Astrocyte (in vitro differentiated cells and primary cell): ENCODE results near the gene GAL3ST1. TPM values are rescaled to one million over a fixed set of nuclear protein-coding genes. Genes with fewer than 3 reads are reported as not detected.

Experiments used
- DNase-seq: peaks from one replicate; pipeline ENCODE4 v3.0.0-alpha.2; 2010; ENCODE audit warnings: low read depth
- FAIRE-seq: peaks from 2 replicates; lab custom pipeline; 2011; peaks lifted over from hg19 to GRCh38; lab: Jason Lieb, UNC
- H2AFZ ChIP-seq: 2 replicates; pipeline ENCODE4 v1.6.0; 2012; ENCODE audit warnings: low read depth, low read length, inconsistent platforms
- H3K27ac ChIP-seq: 2 replicates; pipeline ENCODE4 v1.5.1; 2011; ENCODE audit warnings: low read depth, low read length, inconsistent platforms
- H3K27me3 ChIP-seq: 2 replicates; pipeline ENCODE4 v1.6.0; 2011; ENCODE audit warnings: low read length, inconsistent platforms; ENCODE audit not compliant: insufficient read depth
- H3K36me3 ChIP-seq: 2 replicates; pipeline ENCODE4 v1.5.1; 2011; ENCODE audit warnings: low read length, inconsistent platforms; ENCODE audit not compliant: insufficient read depth
- H3K4me1 ChIP-seq: 2 replicates; pipeline ENCODE4 v1.5.1; 2011; ENCODE audit warnings: low read length, inconsistent platforms; ENCODE audit not compliant: insufficient read depth
- H3K4me2 ChIP-seq: 2 replicates; pipeline ENCODE4 v1.6.0; 2012; ENCODE audit warnings: low read length, inconsistent platforms
- H3K4me3 ChIP-seq: 2 replicates; pipeline ENCODE4 v1.5.1; 2011; ENCODE audit warnings: low read depth, mild to moderate bottlenecking, low read length, inconsistent platforms; ENCODE audit not compliant: insufficient read depth
- H3K79me2 ChIP-seq: 2 replicates; pipeline ENCODE4 v1.6.0; 2012; ENCODE audit warnings: mild to moderate bottlenecking, low read length, inconsistent platforms; ENCODE audit not compliant: insufficient read depth
- H3K9ac ChIP-seq: 2 replicates; pipeline ENCODE4 v1.6.0; 2012; ENCODE audit warnings: mild to moderate bottlenecking, low read length, inconsistent platforms
- H3K9me3 ChIP-seq: 2 replicates; pipeline ENCODE4 v1.5.1; 2012; ENCODE audit warnings: low read depth, mild to moderate bottlenecking, low read length, inconsistent platforms; ENCODE audit not compliant: insufficient read depth
- H4K20me1 ChIP-seq: 2 replicates; pipeline ENCODE4 v1.6.0; 2012; ENCODE audit warnings: low read length, inconsistent platforms; ENCODE audit not compliant: insufficient read depth
- H3K27ac Mint-ChIP-seq: one replicate; pipeline ENCODE4 v1.8.0; 2021; ENCODE audit warnings: mild to moderate bottlenecking, mixed read lengths; ENCODE audit not compliant: unreplicated experiment
- H3K27me3 Mint-ChIP-seq: one replicate; pipeline ENCODE4 v1.8.0; 2021; ENCODE audit warnings: low read depth, mixed read lengths; ENCODE audit not compliant: unreplicated experiment
- H3K36me3 Mint-ChIP-seq: one replicate; pipeline ENCODE4 v1.8.0; 2021; ENCODE audit warnings: low read depth, mixed read lengths; ENCODE audit not compliant: unreplicated experiment
- H3K4me1 Mint-ChIP-seq: one replicate; pipeline ENCODE4 v1.8.0; 2021; ENCODE audit warnings: low read depth, mixed read lengths; ENCODE audit not compliant: unreplicated experiment
- H3K4me3 Mint-ChIP-seq: one replicate; pipeline ENCODE4 v1.8.0; 2021; ENCODE audit warnings: mild to moderate bottlenecking, moderate library complexity, mixed read lengths; ENCODE audit not compliant: unreplicated experiment
- H3K9me3 Mint-ChIP-seq: one replicate; pipeline ENCODE4 v1.8.0; 2021; ENCODE audit warnings: mild to moderate bottlenecking, mixed read lengths; ENCODE audit not compliant: unreplicated experiment
- EZH2 ChIP-seq: IDR thresholded peaks from 2 replicates; pipeline ENCODE4 v1.6.1; 2012; ENCODE audit warnings: mild to moderate bottlenecking, low read length, inconsistent platforms; ENCODE audit not compliant: insufficient read depth
- total RNA-seq: library from RNA; stranded (reverse); gene quantifications from 2 replicates; pipeline ENCODE4 v1.2.1, GENCODE V29; 2021
- TF ChIP-seq, protein P1 (sequence below): IDR thresholded peaks from 2 replicates; pipeline ENCODE4 v1.5.1; 2011; ENCODE audit warnings: low read depth, mild to moderate bottlenecking, inconsistent platforms, low read length, moderate library complexity; ENCODE audit not compliant: insufficient read depth

The GAL3ST1 gene
- total RNA-seq, 1 donor from 2014 or later, result 3.4 TPM

DNA sequence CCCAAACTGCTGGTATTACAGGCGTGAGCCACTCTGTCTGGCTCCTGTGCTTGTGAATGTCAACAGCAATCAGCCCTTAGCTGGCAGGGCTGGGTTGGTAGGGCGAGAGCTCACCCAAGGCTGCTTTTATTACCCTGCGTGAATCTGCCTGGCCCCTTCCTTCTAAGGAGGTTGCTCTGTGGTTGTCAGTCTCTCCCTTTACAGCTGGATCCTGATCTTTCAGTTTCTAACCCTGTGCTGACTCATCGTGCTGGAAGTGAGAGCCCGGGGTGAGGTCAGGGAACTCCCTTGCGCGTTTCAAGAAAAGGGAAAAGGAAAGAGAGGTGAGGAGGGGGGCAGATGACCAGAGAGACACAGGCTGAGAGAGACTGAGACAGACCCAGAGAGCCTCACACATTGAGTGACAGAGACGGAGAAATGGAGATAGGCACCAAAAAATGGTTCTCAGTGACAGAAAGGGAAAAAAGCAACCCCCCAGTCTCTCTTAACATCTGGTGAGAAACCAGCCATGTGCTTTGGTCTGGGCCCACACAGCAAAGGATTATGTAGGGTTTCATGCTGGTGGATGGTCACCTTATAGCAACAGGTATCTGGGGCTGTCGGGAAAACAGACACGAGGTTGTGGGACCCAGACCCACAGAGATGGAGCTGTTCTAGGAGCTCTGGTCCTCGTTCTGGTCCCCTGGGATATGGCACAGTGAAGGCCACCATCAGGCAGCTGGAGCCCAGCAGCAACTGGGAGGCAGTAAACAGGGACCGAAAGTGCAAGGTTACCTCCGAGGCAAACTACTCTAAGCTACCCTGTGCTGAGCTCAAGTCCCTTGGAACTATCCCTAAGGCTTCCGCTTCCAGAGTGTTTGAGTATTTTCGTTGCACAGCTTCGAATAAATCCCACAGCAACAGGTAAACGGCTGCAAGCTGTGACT, 35.1 kb upstream of the GAL3ST1 start:
- Histone ChIP-seq H3K9ac (peak overlapping the region; percentile 36), H3K4me1 (peaks cover 24% of the 10 kb centered on the region), H3K9me3 (no peaks in the 10 kb centered on the region), H2AFZ (peak overlapping the region; percentile 29), H4K20me1 (no peaks in the 10 kb centered on the region), H3K4me3 (no peak overlapping the region), H3K27me3 (no peaks in the 10 kb centered on the region), H3K27ac (no peak overlapping the region), H3K79me2 (no peaks in the 10 kb centered on the region), H3K4me2 (peak overlapping the region; percentile 70), H3K36me3 (no peaks in the 10 kb centered on the region)
- no peak for FAIRE-seq
- Mint-ChIP-seq H3K36me3 (no peaks in the 10 kb centered on the region), H3K27me3 (peaks cover 3% of the 10 kb centered on the region), H3K4me1 (peaks cover 29% of the 10 kb centered on the region), H3K27ac (peak overlapping the region; percentile 98), H3K4me3 (peak overlapping the region; percentile 76), H3K9me3 (peaks cover 2% of the 10 kb centered on the region)
- TF ChIP-seq, protein P1, sequence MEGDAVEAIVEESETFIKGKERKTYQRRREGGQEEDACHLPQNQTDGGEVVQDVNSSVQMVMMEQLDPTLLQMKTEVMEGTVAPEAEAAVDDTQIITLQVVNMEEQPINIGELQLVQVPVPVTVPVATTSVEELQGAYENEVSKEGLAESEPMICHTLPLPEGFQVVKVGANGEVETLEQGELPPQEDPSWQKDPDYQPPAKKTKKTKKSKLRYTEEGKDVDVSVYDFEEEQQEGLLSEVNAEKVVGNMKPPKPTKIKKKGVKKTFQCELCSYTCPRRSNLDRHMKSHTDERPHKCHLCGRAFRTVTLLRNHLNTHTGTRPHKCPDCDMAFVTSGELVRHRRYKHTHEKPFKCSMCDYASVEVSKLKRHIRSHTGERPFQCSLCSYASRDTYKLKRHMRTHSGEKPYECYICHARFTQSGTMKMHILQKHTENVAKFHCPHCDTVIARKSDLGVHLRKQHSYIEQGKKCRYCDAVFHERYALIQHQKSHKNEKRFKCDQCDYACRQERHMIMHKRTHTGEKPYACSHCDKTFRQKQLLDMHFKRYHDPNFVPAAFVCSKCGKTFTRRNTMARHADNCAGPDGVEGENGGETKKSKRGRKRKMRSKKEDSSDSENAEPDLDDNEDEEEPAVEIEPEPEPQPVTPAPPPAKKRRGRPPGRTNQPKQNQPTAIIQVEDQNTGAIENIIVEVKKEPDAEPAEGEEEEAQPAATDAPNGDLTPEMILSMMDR, result no peak
- no peak for TF ChIP-seq EZH2
- peak; percentile 72 for DNase-seq

DNA sequence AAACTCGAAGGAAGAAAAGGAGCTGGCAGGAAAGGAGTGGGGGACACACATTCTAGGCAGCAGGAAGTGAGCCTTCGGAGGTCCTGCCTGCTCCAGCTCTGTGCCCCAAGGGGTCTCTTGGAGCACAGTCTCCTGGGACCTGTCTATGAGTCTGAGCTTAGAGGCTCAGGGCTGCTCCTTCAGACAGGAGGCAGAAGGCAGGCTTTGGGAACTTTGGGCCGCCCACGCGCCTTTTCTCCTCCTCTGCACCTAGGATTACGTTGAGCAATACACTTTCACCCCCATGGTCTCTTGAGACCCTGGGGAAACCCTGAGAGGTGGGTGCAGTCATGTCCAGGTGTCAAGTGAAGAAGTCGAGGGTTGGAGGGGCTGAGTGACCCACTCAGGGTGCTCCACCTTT, 33.5 kb upstream of the GAL3ST1 start:
- Histone ChIP-seq H3K4me3 (no peak overlapping the region), H4K20me1 (no peaks in the 10 kb centered on the region), H3K9me3 (no peaks in the 10 kb centered on the region), H3K9ac (no peak overlapping the region), H3K4me2 (no peak overlapping the region), H3K27ac (no peak overlapping the region), H3K4me1 (peaks cover 24% of the 10 kb centered on the region), H3K79me2 (no peaks in the 10 kb centered on the region), H2AFZ (no peak overlapping the region), H3K36me3 (no peaks in the 10 kb centered on the region), H3K27me3 (no peaks in the 10 kb centered on the region)
- Mint-ChIP-seq H3K4me1 (peaks cover 31% of the 10 kb centered on the region), H3K27me3 (no peaks in the 10 kb centered on the region), H3K4me3 (no peak overlapping the region), H3K27ac (no peak overlapping the region), H3K9me3 (no peaks in the 10 kb centered on the region), H3K36me3 (no peaks in the 10 kb centered on the region)
- FAIRE-seq (no peak), DNase-seq (no peak)
- TF ChIP-seq, protein P1, result no peak
- TF ChIP-seq EZH2, result no peak
